Pancreas (tissue), 10 donors: ENCODE measurements around the gene WWOX. TPM values are rescaled to one million over a fixed set of nuclear protein-coding genes. Genes with fewer than 3 reads are reported as not detected.

Experiments used
- ATAC-seq, 4 donors: fragments of 200-7000 bp; cut with Tn5 transposase; one replicate each; pipeline versions ENCODE4 v1.8.0 to v1.9.1; 2020; ENCODE audit warnings: mild to moderate bottlenecking in 4 of 4, moderate library complexity in 4 of 4
- DNase-seq, 6 donors: peaks; one replicate each; pipeline ENCODE4 v3.0.0-alpha.2; 2020
- FAIRE-seq: peaks from 2 replicates; lab custom pipeline; 2012; peaks lifted over from hg19 to GRCh38; lab: Jason Lieb, UNC
- H3K27ac ChIP-seq, 4 donors: fragments of 200-600 bp; sonication (generic); 1 replicate in 3 of 4; 2 replicates in 1 of 4; pipeline versions ENCODE4 v1.5.0 to v1.8.0; 2020
- H3K27me3 ChIP-seq, 4 donors: fragments of 200-600 bp; one replicate each; pipeline ENCODE4 v1.8.0; 2021
- H3K36me3 ChIP-seq, 3 donors: fragments of 200-600 bp; sonication (generic) in 1 of 3; one replicate each; pipeline versions ENCODE4 v1.5.0 to v1.8.0; 2020 to 2021
- H3K4me1 ChIP-seq, 3 donors: fragments of 200-600 bp; one replicate each; pipeline ENCODE4 v1.8.0; 2021
- H3K4me3 ChIP-seq, 4 donors: fragments of 200-600 bp; sonication (generic) in 2 of 4; one replicate each; pipeline versions ENCODE4 v1.5.0 to v1.8.0; 2020 to 2021
- H3K9me3 ChIP-seq, 4 donors: fragments of 200-600 bp; one replicate each; pipeline ENCODE4 v1.8.0; 2021
- CTCF ChIP-seq, 4 donors: fragments of 200-600 bp; sonication (generic) in 3 of 4; IDR thresholded peaks; one replicate each; pipeline versions ENCODE4 v1.5.0 to v1.8.0; 2021; ENCODE audit warnings: antibody characterized with exemption in 4 of 4
- WGBS, 2 donors: extraction: QIAGEN DNeasy Blood & Tissue Kit; methylation state at CpG; one replicate each; pipeline ENCODE4 v1.1.7; 2013; 5-methylcytosine and 5-hydroxymethylcytosine counted together
- intact Hi-C, 3 donors: fragments of 100-400 bp; cut with DNase I; formaldehyde crosslinking; loops; one replicate each; pipeline versions ENCODE4 v1.11.1 to v1.14.2; 2022
- polyA plus RNA-seq, 2 donors: library from polyadenylated mRNA; stranded (reverse); fragments of 200-250 nt; gene quantifications; one replicate each; pipeline ENCODE4 v1.2.3, GENCODE V29; 2013
- total RNA-seq, 6 donors: library from RNA; stranded (reverse); fragmentation: NEBNext Ultra II Directional in 4 of 6; extraction: Animal tissue kit (Norgen Biotek cat#: 25700) in 4 of 6; gene quantifications; one replicate each; pipeline versions ENCODE4 v1.2.1 to v1.2.4, GENCODE V29; 2021 to 2023
- donor health status: healthy with polysubstance abuse.
- donor health status: DM: no; HTN: no; CAD: no; lungs with moderate emphysema.
- donor health status: DM: no; HTN: no; CAD: no.
- donor health status: control.
- donor health status: control.
- donor health status: Bipolar disorder and iron deficiency.
- donor health status: DM: yes; HTN: yes; CAD: no.
- donor health status: DM: no; HTN: no; CAD: no.
- donor health status: DM: no; HTN: no; CAD: no.
- donor health status: DM: yes; HTN: yes; CAD: no.

Gene WWOX
- total and polyA plus RNA-seq, 8 donors = 6.8 to 14.4 (median 10.8) TPM

DNA sequence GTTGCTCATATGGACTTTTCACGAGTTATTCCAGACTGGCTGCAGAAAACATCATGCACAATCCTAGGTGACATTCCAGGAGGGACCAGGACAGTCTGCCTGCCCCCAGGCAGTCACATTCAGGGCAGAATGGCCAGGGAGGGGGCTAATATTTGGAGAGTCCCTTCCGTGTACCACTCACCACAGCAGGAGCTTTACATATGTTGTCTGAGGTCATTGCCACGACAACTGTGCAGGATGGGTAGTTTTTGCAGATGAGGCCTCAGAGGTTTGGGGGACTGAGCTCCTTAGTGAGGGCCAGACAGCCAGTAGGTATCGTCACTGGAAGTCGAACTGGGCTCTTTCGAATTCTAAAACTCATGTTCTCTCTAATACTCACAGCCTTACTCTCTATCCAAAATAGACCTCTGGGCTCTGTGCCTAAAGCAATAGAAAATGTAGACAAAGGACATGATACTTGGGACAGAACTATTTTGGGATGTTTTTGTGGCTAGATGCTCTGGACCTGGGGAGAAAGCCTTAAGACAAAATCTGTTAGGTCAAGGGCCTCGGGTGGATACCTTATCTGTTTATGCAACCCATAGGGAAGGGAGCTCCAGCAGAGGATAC, 1162.6 kb downstream of the WWOX start:
- ATAC-seq (no peak), DNase-seq (no peak), FAIRE-seq (no peak)
- intact Hi-C loops = no loop called here
- no peak overlapping the region for H3K27ac ChIP-seq
- no peak for TF ChIP-seq CTCF (IDR thresholded peaks at IDR 0.05)
- no peaks in the 10 kb centered on the region for H3K4me1 ChIP-seq
- no peaks in the 10 kb centered on the region for H3K9me3 ChIP-seq
- H3K27me3 ChIP-seq = no peaks in the 10 kb centered on the region
- WGBS, 2 donors = 74 to 79% methylated on average over 7 of the region's 7 CpGs
- no peaks in the 10 kb centered on the region for H3K36me3 ChIP-seq
- no peak overlapping the region for H3K4me3 ChIP-seq

Other genes starting within 250 kb of the WWOX start
- gene CLEC3A, start 77.1 kb upstream of the WWOX start, total RNA-seq = not detected
- gene CLEC3A, start 77.1 kb upstream of the WWOX start, polyA plus RNA-seq = not detected